GM12878 (cell line): Measurements from ENCODE around the gene METTL2B. TPM values are rescaled to one million over a fixed set of nuclear protein-coding genes. Genes with fewer than 3 reads are reported as not detected.
"Not testable (repeated sequence)": the region's sequence is repeated elsewhere in the genome, so short reads cannot be mapped to it uniquely, and the experiment has no call there.

Source experiments
- ATAC-seq: fragments of 200-7000 bp; cut with Tn5 transposase; 3 replicates; pipeline ENCODE4 v1.9.1; 2020; ENCODE audit warnings: mild to moderate bottlenecking, moderate library complexity
- BruUV-seq: library from RNA; stranded (reverse); fragments of 400-500 nt; replicated peaks from 2 replicates; lab custom pipeline; 2021; lab: Mats Ljungman, UMichigan
- CTCF ChIA-PET: fragments of 300-600 bp; sonication (Branson Sonifier 250); formaldehyde crosslinking; extraction: SDS; loops from one replicate; lab custom pipeline; 2021; ENCODE audit warnings: inconsistent platforms; lab: Yijun Ruan, JAX
- POLR2A ChIA-PET: fragments of 350-600 bp; formaldehyde crosslinking; extraction: SDS; loops from one replicate; lab custom pipeline; 2021; ENCODE audit warnings: inconsistent platforms; lab: Charles Lee
- RAD21 ChIA-PET: fragments of 300-600 bp; sonication (Branson Sonifier 250); formaldehyde crosslinking; loops from one replicate; lab custom pipeline; 2023; ENCODE audit warnings: antibody characterized with exemption; ENCODE audit not compliant: unreplicated experiment; lab: Charles Lee
- SMC1A ChIA-PET: fragments of 300-600 bp; sonication (Branson Sonifier 250); formaldehyde crosslinking; loops from one replicate; lab custom pipeline; 2023; ENCODE audit not compliant: unreplicated experiment, uncharacterized antibody; lab: Charles Lee
- DNase-seq: peaks from one replicate; pipeline ENCODE4 v3.0.0-alpha.2; 2011; ENCODE audit warnings: low read depth, low spot score
- FAIRE-seq: peaks from 3 replicates; lab custom pipeline; 2011; peaks lifted over from hg19 to GRCh38; lab: Jason Lieb, UNC
- H2AFZ ChIP-seq: 2 replicates; pipeline ENCODE4 v1.6.0; 2011; ENCODE audit warnings: low read depth, low read length, control low read depth; ENCODE audit not compliant: control insufficient read depth
- H3K27ac ChIP-seq: 2 replicates; pipeline ENCODE4 v1.5.1; 2011; ENCODE audit warnings: control low read depth; ENCODE audit not compliant: control insufficient read depth, insufficient read depth
- H3K27me3 ChIP-seq, 2 experiments: replicated peaks in 1 of 2; 2 replicates each; pipeline versions ENCODE4 v1.6.0 to v1.6.1; 2011; ENCODE audit warnings: low read length in 1 of 2; ENCODE audit not compliant: control insufficient read depth in 2 of 2, insufficient read depth in 2 of 2
- H3K36me3 ChIP-seq, 2 experiments: 2 replicates each; pipeline ENCODE4 v1.5.1; 2011; ENCODE audit warnings: low read length in 1 of 2; ENCODE audit not compliant: control insufficient read depth in 2 of 2, insufficient read depth in 2 of 2
- H3K4me1 ChIP-seq: 2 replicates; pipeline ENCODE4 v1.6.1; 2011; ENCODE audit warnings: mild to moderate bottlenecking, low read length, moderate library complexity, mixed read lengths; ENCODE audit not compliant: control insufficient read depth, insufficient read depth
- H3K4me2 ChIP-seq: 2 replicates; pipeline ENCODE4 v1.6.0; 2011; ENCODE audit warnings: control low read depth; ENCODE audit not compliant: control insufficient read depth, insufficient read depth
- H3K4me3 ChIP-seq: fragments of 200-600 bp; sonication (generic); 2 replicates; pipeline ENCODE4 v1.5.1; 2016
- H3K79me2 ChIP-seq: 2 replicates; pipeline ENCODE4 v1.6.0; 2011; ENCODE audit warnings: low read length; ENCODE audit not compliant: control insufficient read depth, insufficient read depth
- H3K9ac ChIP-seq: 2 replicates; pipeline ENCODE4 v1.8.0; 2011; ENCODE audit warnings: low read length, control low read depth, mixed read lengths; ENCODE audit not compliant: control insufficient read depth, insufficient read depth
- H3K9me3 ChIP-seq: replicated peaks from 3 replicates; pipeline ENCODE4 v1.5.1; 2011; ENCODE audit warnings: mild to moderate bottlenecking, low read length; ENCODE audit not compliant: control insufficient read depth, insufficient read depth
- H4K20me1 ChIP-seq: 2 replicates; pipeline ENCODE4 v1.6.0; 2011; ENCODE audit not compliant: control insufficient read depth, insufficient read depth
- ATF3 ChIP-seq: IDR thresholded peaks from 2 replicates; pipeline ENCODE4 v1.6.1; 2011; ENCODE audit warnings: low read depth, mild to moderate bottlenecking, low read length, moderate library complexity, borderline replicate concordance; ENCODE audit errors: extremely low read depth
- BHLHE40 ChIP-seq, 2 experiments: fragments of 450-650 bp in 1 of 2; IDR thresholded peaks; 2 replicates each; pipeline ENCODE4 v1.6.1; 2011 to 2017; ENCODE audit warnings: low read depth in 2 of 2, borderline replicate concordance in 1 of 2, improper control_type of control experiment in 1 of 2, low read length in 1 of 2, mild to moderate bottlenecking in 1 of 2
- EED ChIP-seq: sonication (generic); IDR thresholded peaks from 2 replicates; pipeline ENCODE4 v1.6.1; 2016; ENCODE audit warnings: antibody characterized with exemption, low read depth
- JUND ChIP-seq: IDR thresholded peaks from 2 replicates; pipeline ENCODE4 v1.6.1; 2012; ENCODE audit warnings: low read depth, mild to moderate bottlenecking, low read length, improper control_type of control experiment, moderate library complexity
- NR2F1 ChIP-seq: fragments of 450-650 bp; conservative IDR thresholded peaks from 2 replicates; pipeline ENCODE4 v1.6.1; 2017; ENCODE audit warnings: mild to moderate bottlenecking
- PAX5 ChIP-seq: IDR thresholded peaks from 2 replicates; pipeline ENCODE4 v1.6.1; 2011; ENCODE audit warnings: low read depth, low read length, borderline replicate concordance
- SP1 ChIP-seq: IDR thresholded peaks from one replicate; pipeline ENCODE4 v1.6.1; 2011; ENCODE audit warnings: low read depth, low read length
- TCF7 ChIP-seq: IDR thresholded peaks from 2 replicates; pipeline ENCODE4 v1.6.1; 2014; ENCODE audit warnings: antibody characterized with exemption, borderline replicate concordance
- ZBTB33 ChIP-seq: fragments of 450-650 bp; IDR thresholded peaks from 2 replicates; pipeline ENCODE4 v1.6.1; 2017; ENCODE audit warnings: mild to moderate bottlenecking
- WGBS: methylation state at CpG from one replicate; pipeline ENCODE4 v1.1.6; 2016; ENCODE audit warnings: low lambda C conversion rate; ENCODE audit not compliant: insufficient replicate concordance, insufficient coverage; ENCODE audit errors: missing lambda C conversion rate; 5-methylcytosine and 5-hydroxymethylcytosine counted together
- in situ Hi-C: fragments of 300-500 bp; cut with MboI; formaldehyde crosslinking; loops from 9 replicates; pipeline ENCODE4 v1.14.3; 2018; ENCODE audit warnings: mixed read lengths
- intact Hi-C: fragments of 100-400 bp; cut with micrococcal nuclease; formaldehyde crosslinking; loops from one replicate; pipeline ENCODE4 v1.14.2; 2022; ENCODE audit not compliant: unreplicated experiment
- polyA plus RNA-seq, 11 experiments: library from polyadenylated mRNA; depleted of rRNA in 4 of 11; unstranded in 6 of 11; stranded (reverse) in 5 of 11; fragments of >200 nt; fragmentation: Nextera tagmentation in 4 of 11; fragmentation: Illumina TruSeq in 1 of 11; extraction: Ambion mirVana in 4 of 11; extraction: Trizol in 1 of 11; gene quantifications; 1 replicate in 1 of 11; 2 replicates in 10 of 11; pipeline versions ENCODE4 v1.2.1 to v1.2.3, GENCODE V29; 2011 to 2016; ENCODE audit warnings: inconsistent platforms in 2 of 11, missing spikeins in 2 of 11, low read depth in 1 of 11
- total RNA-seq, 4 experiments: library from RNA; depleted of rRNA in 3 of 4; stranded (reverse); fragments of >200 nt in 3 of 4; fragmentation: Illumina TruSeq in 1 of 4; extraction: Trizol in 1 of 4; gene quantifications; 2 replicates each; pipeline versions ENCODE4 v1.2.1 to v1.2.3, GENCODE V29; 2013 to 2021

The METTL2B gene
- total and polyA plus RNA-seq, 10 of the 15 experiments (the other 5 are each of a cell fraction or from before 2014, with no cell fraction given) = 18.9 to 48.4 (median 37.3) TPM

DNA sequence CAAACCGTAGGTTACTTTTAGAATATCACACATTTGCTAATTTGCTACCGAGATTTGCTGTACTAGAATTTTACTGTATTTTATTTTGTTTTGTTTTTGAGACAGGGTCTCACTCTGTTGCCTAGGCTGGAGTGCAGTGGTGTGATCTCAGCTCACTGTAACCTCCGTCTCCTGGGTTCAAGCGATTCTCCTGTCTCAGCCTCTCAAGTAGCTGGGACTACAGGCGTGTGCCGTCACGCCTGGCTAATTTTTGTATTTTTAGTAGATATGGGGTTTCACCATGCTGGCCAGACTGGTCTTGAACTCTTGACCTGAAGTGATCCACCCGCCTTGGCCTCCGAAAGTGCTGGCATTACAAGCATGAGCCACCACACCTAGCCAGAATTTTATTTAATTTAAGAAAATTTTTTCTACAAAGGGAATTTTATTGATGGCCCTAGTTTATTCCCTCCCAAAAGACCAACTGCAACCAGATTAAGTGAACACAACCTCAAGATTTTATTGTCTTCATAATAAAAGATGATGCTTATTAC lies 69.8 kb downstream of the METTL2B start:
- H2AFZ ChIP-seq, H3K27ac ChIP-seq, FAIRE-seq, intact Hi-C loops, H4K20me1 ChIP-seq, H3K27me3 ChIP-seq, H3K4me1 ChIP-seq, H3K4me2 ChIP-seq, H3K79me2 ChIP-seq, in situ Hi-C loops, SMC1A ChIA-PET, H3K9ac ChIP-seq, H3K4me3 ChIP-seq, POLR2A ChIA-PET, RAD21 ChIA-PET, H3K9me3 ChIP-seq, CTCF ChIA-PET, H3K36me3 ChIP-seq, DNase-seq, BruUV-seq: not testable (repeated sequence)
- TF ChIP-seq BHLHE40 (IDR thresholded peaks at IDR 0.05; ENCODE audit: borderline replicate concordance in 1 of 2, low read depth in 2 of 2, low read length in 1 of 2) = peak in 1 of 2 experiments; percentile 64; a peak in 1 of 4 replicates
- peak; percentile 76; the same call in 1 of the 2 replicates for TF ChIP-seq PAX5
- TF ChIP-seq NR2F1 = peak; percentile 67
- ATAC-seq = peak; percentile 58
- WGBS = 24% methylated on average over 9 of the region's 9 CpGs

DNA sequence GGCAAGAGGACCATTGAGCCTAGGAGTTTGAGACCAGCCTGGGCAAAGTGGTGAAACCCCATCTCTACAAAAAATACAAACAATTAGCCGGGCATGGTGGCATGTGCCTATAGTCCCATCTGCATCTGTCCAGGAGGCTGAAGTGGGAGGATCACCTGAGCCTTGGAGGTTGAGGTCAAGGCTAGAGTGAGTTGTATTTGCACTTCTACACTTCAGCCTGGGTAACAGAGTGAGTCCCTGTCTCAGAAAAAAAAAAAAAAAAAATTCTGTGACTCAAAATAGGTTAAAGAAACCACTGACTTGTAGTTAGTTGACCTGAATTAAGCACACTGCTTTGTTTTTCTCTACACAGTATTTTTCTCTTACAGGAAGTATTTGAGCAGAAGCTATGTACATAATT lies 74.4 kb downstream of the METTL2B start:
- Histone ChIP-seq H3K4me2 (no peak overlapping the region), H3K79me2 (peaks cover 7% of the 10 kb centered on the region), H3K27me3 (no peaks in the 10 kb centered on the region), H3K9me3 (no peaks in the 10 kb centered on the region), H2AFZ (no peak overlapping the region)
- FAIRE-seq (no peak), ATAC-seq (peak; percentile 56), DNase-seq (no peak)
- in situ Hi-C loops = no loop called here
- RAD21 ChIA-PET = no interaction called here
- 71% methylated on average over 1 of the region's 1 CpG for WGBS
- no TSS peak for BruUV-seq
- CTCF ChIA-PET = interaction anchor here (0.6 to 1.4 kb wide), 4 partner anchors 76 to 126 kb away, joined by 3 read pairs; no protein-coding TSS in a partner anchor
- SMC1A ChIA-PET = interaction anchor here (0.7 kb wide), 1 partner anchor 76 kb away, joined by 5 read pairs; no protein-coding TSS in a partner anchor
- TF ChIP-seq TCF7 (no peak), EED (no peak), SP1 (no peak), ZBTB33 (no peak), JUND (no peak), ATF3 (no peak)
- TF ChIP-seq, all 136 proteins: peak for 0
- intact Hi-C loops = no loop called here
- H3K4me3 ChIP-seq = no peak overlapping the region
- H3K4me1 ChIP-seq = no peaks in the 10 kb centered on the region
- H3K36me3 ChIP-seq = peaks cover 0 to 4% of the 10 kb centered on the region in 2 experiments; a peak in 2 of 4 replicates
- no peaks in the 10 kb centered on the region for H4K20me1 ChIP-seq
- no peak overlapping the region for H3K27ac ChIP-seq
- no peak overlapping the region for H3K9ac ChIP-seq
- POLR2A ChIA-PET = interaction anchor here (0.7 kb wide), 1 partner anchor 8 kb away, joined by 3 read pairs; no protein-coding TSS in a partner anchor
